ENCODE results near the gene RAB10. TPM values are rescaled to one million over a fixed set of nuclear protein-coding genes. Genes with fewer than 3 reads are reported as not detected.

Gene RAB10
- total RNA-seq, 1 experiment from 2014 or later: 140 TPM

DNA sequence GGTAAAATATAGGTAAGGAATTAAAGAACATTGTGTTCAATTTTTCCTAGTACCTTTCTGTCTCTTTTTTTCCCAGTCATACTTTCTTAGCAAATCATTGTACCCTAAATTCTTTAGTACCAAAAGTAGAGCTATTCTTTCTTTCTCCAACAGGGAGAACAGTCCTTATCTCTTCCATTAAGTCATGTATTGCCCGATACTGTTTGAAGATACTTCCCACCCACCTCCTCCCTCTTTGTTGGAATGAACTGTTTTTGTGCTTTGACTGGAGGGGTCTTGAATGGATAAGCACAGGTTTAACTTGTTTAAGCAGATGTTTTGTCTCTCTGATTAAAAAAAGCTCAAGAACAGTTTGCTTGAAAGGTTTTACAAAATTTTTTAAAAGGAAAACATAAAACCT is 41.3 kb downstream of the RAB10 start:
- POLR2A ChIA-PET (ENCODE audit: low non-redundant PET): interaction anchor here (0.5 kb wide), 2 partner anchors 118 to 197 kb away, joined by 4 to 19 read pairs; partner anchors contain the start of gene ASXL2

GRCh38 chr2:26076001-26076587 is 42.2 kb downstream of the RAB10 start:
- intact Hi-C loops (cut with micrococcal nuclease; ENCODE audit: unreplicated experiment): no loop called here
- ChIA-PET POLR2A (ENCODE audit: low non-redundant PET) (no interaction called here), CTCF (no interaction called here)
- no peaks in the 10 kb centered on the region for H3K36me3 ChIP-seq (ENCODE audit: insufficient read depth, low read length, poor library complexity, severe bottlenecking)
- no peaks in the 10 kb centered on the region for H3K27me3 ChIP-seq (replicated peaks; ENCODE audit: insufficient read depth, low read depth, low read length, poor library complexity)
- no peak overlapping the region for H3K4me3 ChIP-seq (ENCODE audit: low read depth, low read length, poor library complexity, severe bottlenecking)
- H3K4me1 ChIP-seq (ENCODE audit: insufficient read depth, low read length, poor library complexity, severe bottlenecking): peaks cover 17% of the 10 kb centered on the region
- TF ChIP-seq CTCF (conservative IDR thresholded peaks at IDR 0.05; ENCODE audit: low read depth, low read length) (no peak), EZH2 (IDR thresholded peaks at IDR 0.05; ENCODE audit: borderline replicate concordance, low read depth, low read length, poor library complexity, severe bottlenecking) (no peak)
- DNase-seq (ENCODE audit: low spot score): no peak
- no TSS peak for BruUV-seq (replicated peaks)
- no peak overlapping the region for H3K27ac ChIP-seq (ENCODE audit: low read depth, low read length, poor library complexity, severe bottlenecking)
- peaks cover 14% of the 10 kb centered on the region for H3K9me3 ChIP-seq (ENCODE audit: low read depth, low read length, poor library complexity, severe bottlenecking)

More for the DNA sequence above, 41.3 kb downstream of the RAB10 start:
- BruUV-seq (replicated peaks): no TSS peak
- Histone ChIP-seq H3K27ac (ENCODE audit: low read depth, low read length, poor library complexity, severe bottlenecking) (no peak overlapping the region), H3K4me1 (ENCODE audit: insufficient read depth, low read length, poor library complexity, severe bottlenecking) (peaks cover 17% of the 10 kb centered on the region), H3K36me3 (ENCODE audit: insufficient read depth, low read length, poor library complexity, severe bottlenecking) (no peaks in the 10 kb centered on the region), H3K27me3 (replicated peaks; ENCODE audit: insufficient read depth, low read depth, low read length, poor library complexity) (no peaks in the 10 kb centered on the region), H3K9me3 (ENCODE audit: low read depth, low read length, poor library complexity, severe bottlenecking) (peaks cover 6% of the 10 kb centered on the region), H3K4me3 (ENCODE audit: low read depth, low read length, poor library complexity, severe bottlenecking) (no peak overlapping the region)
- no peak for TF ChIP-seq CTCF (conservative IDR thresholded peaks at IDR 0.05; ENCODE audit: low read depth, low read length)
- no peak for TF ChIP-seq EZH2 (IDR thresholded peaks at IDR 0.05; ENCODE audit: borderline replicate concordance, low read depth, low read length, poor library complexity, severe bottlenecking)
- CTCF ChIA-PET: interaction anchor here (0.7 kb wide), 1 partner anchor 13 kb away, joined by 4 read pairs; no protein-coding TSS in a partner anchor
- no peak for DNase-seq (ENCODE audit: low spot score)
- intact Hi-C loops (cut with micrococcal nuclease; ENCODE audit: unreplicated experiment): no loop called here

- peaks cover 17% of the 10 kb centered on the region for H3K4me1 ChIP-seq (ENCODE audit: insufficient read depth, low read length, poor library complexity, severe bottlenecking)
- no TSS peak for BruUV-seq (replicated peaks)
- H3K27ac ChIP-seq (ENCODE audit: low read depth, low read length, poor library complexity, severe bottlenecking): no peak overlapping the region
- no peak for TF ChIP-seq CTCF (conservative IDR thresholded peaks at IDR 0.05; ENCODE audit: low read depth, low read length)
- no peak for TF ChIP-seq EZH2 (IDR thresholded peaks at IDR 0.05; ENCODE audit: borderline replicate concordance, low read depth, low read length, poor library complexity, severe bottlenecking)
- H3K9me3 ChIP-seq (ENCODE audit: low read depth, low read length, poor library complexity, severe bottlenecking): peaks cover 23% of the 10 kb centered on the region
- intact Hi-C loops (cut with micrococcal nuclease; ENCODE audit: unreplicated experiment): no loop called here
- DNase-seq (ENCODE audit: low spot score): no peak
- POLR2A ChIA-PET (ENCODE audit: low non-redundant PET): no interaction called here
- CTCF ChIA-PET: no interaction called here
- H3K4me3 ChIP-seq (ENCODE audit: low read depth, low read length, poor library complexity, severe bottlenecking): no peak overlapping the region
- H3K27me3 ChIP-seq (replicated peaks; ENCODE audit: insufficient read depth, low read depth, low read length, poor library complexity): no peaks in the 10 kb centered on the region
- H3K36me3 ChIP-seq (ENCODE audit: insufficient read depth, low read length, poor library complexity, severe bottlenecking): peaks cover 2% of the 10 kb centered on the region
Observed at GRCh38 chr2:26077291-26077690, 43.4 kb downstream of the RAB10 start.
